Measurements from ENCODE around the gene LGMN. TPM values are rescaled to one million over a fixed set of nuclear protein-coding genes. Genes with fewer than 3 reads are reported as not detected.
"Not testable (repeated sequence)": the region's sequence is repeated elsewhere in the genome, so short reads cannot be mapped to it uniquely, and the experiment has no call there.

Gene LGMN
- total and polyA plus RNA-seq, 9 donors = 27.3 to 231 (median 49.1) TPM

DNA sequence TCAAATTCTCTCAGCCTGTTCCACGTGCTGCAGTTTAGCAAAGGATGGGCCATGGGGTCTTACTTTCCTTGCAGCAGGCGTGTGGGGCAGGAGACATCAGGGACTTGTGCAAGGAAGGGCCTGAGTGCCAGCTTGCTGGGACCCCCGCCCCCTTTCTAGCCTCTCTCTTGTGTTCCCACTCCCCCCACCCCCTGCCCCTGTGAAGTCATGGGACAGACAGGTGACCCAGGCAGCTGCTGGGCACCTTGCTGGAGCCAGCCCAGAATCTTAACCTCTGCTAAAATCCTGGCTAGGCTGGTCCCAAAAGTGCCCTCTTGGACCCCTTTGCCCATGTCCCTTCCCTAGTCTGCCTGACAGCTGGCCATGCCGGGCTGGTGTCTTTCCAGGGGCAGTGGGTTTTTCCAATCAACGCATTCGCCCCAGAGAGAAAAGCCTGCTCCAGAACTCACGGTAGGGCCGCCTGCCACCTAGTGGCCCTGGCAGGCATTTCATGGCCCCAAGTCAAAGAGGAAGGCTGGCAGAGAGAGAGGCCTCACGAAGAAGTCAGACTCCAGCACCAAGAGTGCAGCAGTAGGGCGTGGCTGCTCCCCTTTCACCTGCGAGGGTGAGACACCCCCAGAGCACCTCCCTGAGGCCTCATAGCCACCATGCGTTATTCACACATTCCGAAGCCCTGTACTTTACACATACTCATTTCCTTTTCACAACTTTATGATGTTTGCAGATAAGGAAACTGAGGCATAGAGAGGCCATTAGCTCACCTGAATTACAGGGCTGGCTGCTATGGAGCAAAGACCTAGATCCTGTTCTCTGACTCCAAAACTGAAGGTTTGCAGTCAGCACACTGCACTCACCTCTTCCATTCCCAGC, 67.4 kb downstream of the LGMN start:
- H3K9me3 ChIP-seq = no peaks in the 10 kb centered on the region
- no peaks in the 10 kb centered on the region for H3K27me3 ChIP-seq
- no peak overlapping the region for H3K27ac ChIP-seq
- intact Hi-C loops (cut with DNase I) = loop anchor here in 3 of 4 donors (10.0 kb wide), 2 partner anchors 104 to 546 kb away; no protein-coding TSS in a partner anchor
- no peaks in the 10 kb centered on the region for H3K36me3 ChIP-seq
- WGBS, 3 donors = 27 to 35% (median 31%) methylated on average over 13 of the region's 13 CpGs
- H3K4me1 ChIP-seq (ENCODE audit: insufficient read depth) = no peaks in the 10 kb centered on the region
- H3K4me3 ChIP-seq = no peak overlapping the region
- DNase-seq = peak; percentile 59 to 84 (median 78)
- TF ChIP-seq EP300 (IDR thresholded peaks at IDR 0.05) = no peak
- TF ChIP-seq, protein P1, sequence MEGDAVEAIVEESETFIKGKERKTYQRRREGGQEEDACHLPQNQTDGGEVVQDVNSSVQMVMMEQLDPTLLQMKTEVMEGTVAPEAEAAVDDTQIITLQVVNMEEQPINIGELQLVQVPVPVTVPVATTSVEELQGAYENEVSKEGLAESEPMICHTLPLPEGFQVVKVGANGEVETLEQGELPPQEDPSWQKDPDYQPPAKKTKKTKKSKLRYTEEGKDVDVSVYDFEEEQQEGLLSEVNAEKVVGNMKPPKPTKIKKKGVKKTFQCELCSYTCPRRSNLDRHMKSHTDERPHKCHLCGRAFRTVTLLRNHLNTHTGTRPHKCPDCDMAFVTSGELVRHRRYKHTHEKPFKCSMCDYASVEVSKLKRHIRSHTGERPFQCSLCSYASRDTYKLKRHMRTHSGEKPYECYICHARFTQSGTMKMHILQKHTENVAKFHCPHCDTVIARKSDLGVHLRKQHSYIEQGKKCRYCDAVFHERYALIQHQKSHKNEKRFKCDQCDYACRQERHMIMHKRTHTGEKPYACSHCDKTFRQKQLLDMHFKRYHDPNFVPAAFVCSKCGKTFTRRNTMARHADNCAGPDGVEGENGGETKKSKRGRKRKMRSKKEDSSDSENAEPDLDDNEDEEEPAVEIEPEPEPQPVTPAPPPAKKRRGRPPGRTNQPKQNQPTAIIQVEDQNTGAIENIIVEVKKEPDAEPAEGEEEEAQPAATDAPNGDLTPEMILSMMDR (IDR thresholded peaks at IDR 0.05) = peak; percentile 79 to 83 (median 79)

- H3K4me3 ChIP-seq; H3K9me3 ChIP-seq; H3K27me3 ChIP-seq; H3K27ac ChIP-seq; H3K4me1 ChIP-seq (ENCODE audit: insufficient read depth); H3K36me3 ChIP-seq: not testable (repeated sequence)
- intact Hi-C loops (cut with DNase I) = loop anchor here in 3 of 4 donors (10.0 kb wide), 2 partner anchors 104 to 546 kb away; no protein-coding TSS in a partner anchor
- DNase-seq = peak in 1 of 5 donors; percentile 6
- 84 to 87% (median 85%) methylated on average over 4 of the region's 4 CpGs for WGBS, 3 donors
These were observed 68.1 kb downstream of the LGMN start for GRCh38 chr14:92680330-92680729.

- H3K27me3 ChIP-seq = no peaks in the 10 kb centered on the region
- peak in 1 of 5 donors; percentile 14 for DNase-seq
- TF ChIP-seq POLR2A (IDR thresholded peaks at IDR 0.05) = no peak
- TF ChIP-seq, protein P1 (IDR thresholded peaks at IDR 0.05) = no peak
- TF ChIP-seq EP300 (IDR thresholded peaks at IDR 0.05) = no peak
- WGBS, 3 donors = 87 to 100% (median 92%) methylated on average over 2 to 4 of the region's 4 CpGs
- H3K9me3 ChIP-seq = no peaks in the 10 kb centered on the region
- intact Hi-C loops (cut with DNase I) = loop anchor here in 1 of 4 donors (10.0 kb wide), 2 partner anchors 354 to 544 kb away; partner anchors contain the start of gene SLC24A4
- H3K27ac ChIP-seq = no peak overlapping the region
- H3K4me1 ChIP-seq (ENCODE audit: insufficient read depth) = no peaks in the 10 kb centered on the region
- no peak overlapping the region for H3K4me3 ChIP-seq
- no peaks in the 10 kb centered on the region for H3K36me3 ChIP-seq
These were observed 69.2 kb downstream of the LGMN start for GRCh38 chr14:92679246-92679645.

DNA sequence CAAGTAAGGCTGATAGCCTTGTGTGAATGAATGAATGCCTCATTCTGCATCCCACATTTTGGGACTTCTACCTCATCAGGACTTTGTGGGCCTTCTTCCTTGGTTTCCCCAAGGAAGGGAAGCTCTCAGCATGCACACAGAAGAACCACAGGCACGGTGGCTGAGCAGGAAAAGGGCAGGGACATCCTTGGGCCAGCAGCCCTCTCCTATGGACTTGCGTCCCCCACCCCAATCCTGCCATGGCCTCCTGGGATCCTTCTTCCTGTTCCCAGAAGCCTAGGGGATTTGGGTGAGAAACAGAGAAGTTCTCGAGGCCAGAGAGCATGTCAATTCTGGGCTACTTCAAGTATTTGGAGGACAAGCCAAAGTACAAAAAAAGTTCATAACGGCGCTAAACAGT, 69.7 kb downstream of the LGMN start:
- H3K27ac ChIP-seq = no peak overlapping the region
- TF ChIP-seq POLR2A (IDR thresholded peaks at IDR 0.05) (no peak), EP300 (IDR thresholded peaks at IDR 0.05) (no peak)
- TF ChIP-seq, protein P1 (IDR thresholded peaks at IDR 0.05) = no peak
- 81 to 84% (median 83%) methylated on average over 5 of the region's 5 CpGs for WGBS, 3 donors
- intact Hi-C loops (cut with DNase I) = loop anchor here in 1 of 4 donors (10.0 kb wide), 2 partner anchors 354 to 544 kb away; partner anchors contain the start of gene SLC24A4
- no peak overlapping the region for H3K4me3 ChIP-seq
- H3K4me1 ChIP-seq (ENCODE audit: insufficient read depth) = no peaks in the 10 kb centered on the region
- no peaks in the 10 kb centered on the region for H3K36me3 ChIP-seq
- DNase-seq = no peak
- no peaks in the 10 kb centered on the region for H3K27me3 ChIP-seq
- H3K9me3 ChIP-seq = no peaks in the 10 kb centered on the region

DNA sequence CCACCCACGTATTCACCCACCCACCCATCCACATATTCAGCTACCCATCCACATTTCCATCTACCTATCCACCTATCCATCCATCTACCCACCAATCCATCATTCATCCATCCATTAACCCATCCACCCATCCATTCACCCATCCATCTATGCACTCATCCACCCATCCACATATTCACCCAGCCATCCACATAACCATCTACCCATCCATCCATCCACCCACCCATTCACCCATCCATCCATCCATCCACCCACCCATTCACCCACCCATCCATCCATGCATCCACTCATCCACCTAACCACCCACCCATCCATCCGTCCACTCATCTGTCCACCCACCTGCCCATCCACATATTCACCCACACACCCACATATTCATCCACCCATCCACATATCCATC, 70.5 kb downstream of the LGMN start:
- intact Hi-C loops (cut with DNase I) = loop anchor here in 1 of 4 donors (10.0 kb wide), 2 partner anchors 353 to 543 kb away; partner anchors contain the start of gene SLC24A4
- no peaks in the 10 kb centered on the region for H3K36me3 ChIP-seq
- WGBS, 3 donors = 95 to 99% (median 95%) methylated on average over 2 of the region's 2 CpGs
- no peaks in the 10 kb centered on the region for H3K9me3 ChIP-seq
- no peak overlapping the region for H3K4me3 ChIP-seq
- TF ChIP-seq POLR2A (IDR thresholded peaks at IDR 0.05) = no peak
- no peak for TF ChIP-seq EP300 (IDR thresholded peaks at IDR 0.05)
- TF ChIP-seq, protein P1 (IDR thresholded peaks at IDR 0.05) = no peak
- DNase-seq = no peak
- no peak overlapping the region for H3K27ac ChIP-seq
- H3K4me1 ChIP-seq (ENCODE audit: insufficient read depth) = no peaks in the 10 kb centered on the region
- H3K27me3 ChIP-seq = no peaks in the 10 kb centered on the region
